K562 (cell line): ENCODE measurements around the gene ICAM3. TPM values are rescaled to one million over a fixed set of nuclear protein-coding genes. Genes with fewer than 3 reads are reported as not detected.
A peak's percentile ranks its signal among the peaks of the same experiment; 100 is the strongest.

Source experiments
- BRD9 ChIP-seq: fragments of 450-650 bp; IDR thresholded peaks from 2 replicates; pipeline ENCODE4 v1.6.1; 2018; ENCODE audit warnings: low read depth; ENCODE audit not compliant: partially characterized antibody
- CBFA2T3 ChIP-seq: fragments of 450-650 bp; IDR thresholded peaks from 2 replicates; pipeline ENCODE4 v1.6.1; 2017
- ETS1 ChIP-seq: conservative IDR thresholded peaks from 2 replicates; pipeline ENCODE4 v1.6.1; 2011; ENCODE audit warnings: low read depth, mild to moderate bottlenecking, low read length; ENCODE audit not compliant: control insufficient read depth
- GATA2 ChIP-seq: sonication (generic); formaldehyde crosslinking; IDR thresholded peaks from 2 replicates; pipeline ENCODE4 v1.4.0; 2020; ENCODE audit warnings: mild to moderate bottlenecking, missing genetic modification reagents
- GTF2E2 ChIP-seq: fragments of 200-800 bp; sonication (Bioruptor generic); IDR thresholded peaks from 2 replicates; pipeline ENCODE4 v1.6.1; 2016; ENCODE audit warnings: missing genetic modification characterization, missing compliant biosample characterization
- HDGF ChIP-seq: fragments of 450-650 bp; IDR thresholded peaks from 2 replicates; pipeline ENCODE4 v1.6.1; 2016
- JUN ChIP-seq, 2 experiments: sonication (generic) in 1 of 2; formaldehyde crosslinking in 1 of 2; IDR thresholded peaks; 2 replicates each; pipeline versions ENCODE4 v1.6.1 to v1.8.0; 2012 to 2022; ENCODE audit warnings: borderline replicate concordance in 2 of 2, mild to moderate bottlenecking in 2 of 2, improper control_type of control experiment in 1 of 2, low read depth in 1 of 2, low read length in 1 of 2, missing genetic modification reagents in 1 of 2
- NRF1 ChIP-seq, 2 experiments: fragments of 450-650 bp; IDR thresholded peaks in 1 of 2; conservative IDR thresholded peaks in 1 of 2; 2 replicates each; pipeline ENCODE4 v1.6.1; 2014; ENCODE audit warnings: mild to moderate bottlenecking in 2 of 2
- PCBP1 ChIP-seq: fragments of 200-400 bp; formaldehyde crosslinking; IDR thresholded peaks from 2 replicates; pipeline ENCODE4 v1.6.1; 2018; ENCODE audit warnings: mild to moderate bottlenecking, low read depth, low read length; ENCODE audit not compliant: poor library complexity, severe bottlenecking
- PHTF2 ChIP-seq: fragments of 250-450 bp; sonication (Bioruptor Pico); IDR thresholded peaks from 2 replicates; pipeline ENCODE4 v1.5.0; 2021; ENCODE audit warnings: mild to moderate bottlenecking
- POLR2G ChIP-seq: fragments of 200-400 bp; formaldehyde crosslinking; IDR thresholded peaks from 2 replicates; pipeline ENCODE4 v1.6.1; 2017; ENCODE audit warnings: low read depth, mild to moderate bottlenecking, antibody characterized with exemption, low read length, moderate library complexity
- PURB ChIP-seq: sonication (generic); formaldehyde crosslinking; IDR thresholded peaks from 2 replicates; pipeline ENCODE4 v1.9.0; 2021; ENCODE audit warnings: low read depth, mild to moderate bottlenecking, missing genetic modification reagents
- RBFOX2 ChIP-seq: fragments of 200-400 bp; formaldehyde crosslinking; IDR thresholded peaks from 2 replicates; pipeline ENCODE4 v1.6.1; 2017; ENCODE audit warnings: low read depth, mild to moderate bottlenecking, low read length, moderate library complexity
- SAFB ChIP-seq: fragments of 200-400 bp; formaldehyde crosslinking; IDR thresholded peaks from 2 replicates; pipeline ENCODE4 v1.6.1; 2017; ENCODE audit warnings: low read depth, low read length, borderline replicate concordance
- SMC3 ChIP-seq: conservative IDR thresholded peaks from 2 replicates; pipeline ENCODE4 v1.6.1; 2011; ENCODE audit warnings: low read depth, low read length, improper control_type of control experiment; ENCODE audit not compliant: insufficient read depth
- SOX6 ChIP-seq: fragments of 450-650 bp; IDR thresholded peaks from 2 replicates; pipeline ENCODE4 v1.6.1; 2014; ENCODE audit warnings: mild to moderate bottlenecking
- TAL1 ChIP-seq: fragments of 450-650 bp; IDR thresholded peaks from 2 replicates; pipeline ENCODE4 v1.6.1; 2016; ENCODE audit warnings: mild to moderate bottlenecking
- ZFP30 ChIP-seq: fragments of 250-450 bp; sonication (Bioruptor Pico); IDR thresholded peaks from 2 replicates; pipeline ENCODE4 v1.8.0; 2022; ENCODE audit warnings: moderate library complexity, mild to moderate bottlenecking, inconsistent platforms, borderline replicate concordance
- ZFX ChIP-seq: sonication (generic); formaldehyde crosslinking; IDR thresholded peaks from 2 replicates; pipeline ENCODE4 v1.8.0; 2022; ENCODE audit warnings: mild to moderate bottlenecking, missing genetic modification reagents, moderate library complexity
- ZNF232 ChIP-seq: sonication (generic); formaldehyde crosslinking; IDR thresholded peaks from 2 replicates; pipeline ENCODE4 v1.8.0; 2022; ENCODE audit warnings: mild to moderate bottlenecking, missing genetic modification reagents
- ZNF41 ChIP-seq: fragments of 250-450 bp; sonication (Bioruptor Pico); conservative IDR thresholded peaks from 2 replicates; pipeline ENCODE4 v1.4.0; 2020; ENCODE audit warnings: mild to moderate bottlenecking
- polyA plus RNA-seq, 8 experiments: library from polyadenylated mRNA; depleted of rRNA in 4 of 8; stranded (reverse) in 5 of 8; unstranded in 3 of 8; fragments of >200 nt; fragmentation: Nextera tagmentation in 2 of 8; fragmentation: Illumina TruSeq in 1 of 8; extraction: Ambion mirVana in 2 of 8; extraction: Trizol in 1 of 8; gene quantifications; 2 replicates each; pipeline versions ENCODE4 v1.2.1 to v1.2.3, GENCODE V29; 2011 to 2014; ENCODE audit warnings: inconsistent platforms in 1 of 8, missing spikeins in 1 of 8
- total RNA-seq, 7 experiments: library from RNA; depleted of rRNA in 6 of 7; stranded (reverse); fragments of >200 nt in 6 of 7; fragmentation: Illumina TruSeq in 2 of 7; extraction: Trizol in 2 of 7; gene quantifications; 2 replicates each; pipeline versions ENCODE4 v1.2.1 to v1.2.3, GENCODE V29; 2011 to 2021; ENCODE audit warnings: low replicate concordance in 1 of 7
- TF ChIP-seq, protein P1 (sequence below): sonication (generic); formaldehyde crosslinking; IDR thresholded peaks from 2 replicates; pipeline ENCODE4 v1.8.0; 2022; ENCODE audit warnings: mild to moderate bottlenecking, missing genetic modification reagents, borderline replicate concordance
- TF ChIP-seq, protein P2 (sequence below): fragments of 200-800 bp; sonication (Bioruptor generic); IDR thresholded peaks from 2 replicates; pipeline ENCODE4 v1.6.1; 2017; ENCODE audit warnings: missing genetic modification characterization, missing compliant biosample characterization

Gene ICAM3
- total and polyA plus RNA-seq, 9 of the 15 experiments (the other 6 are each of a cell fraction or from before 2014, with no cell fraction given): 6.5 to 39.5 (median 24.2) TPM

DNA sequence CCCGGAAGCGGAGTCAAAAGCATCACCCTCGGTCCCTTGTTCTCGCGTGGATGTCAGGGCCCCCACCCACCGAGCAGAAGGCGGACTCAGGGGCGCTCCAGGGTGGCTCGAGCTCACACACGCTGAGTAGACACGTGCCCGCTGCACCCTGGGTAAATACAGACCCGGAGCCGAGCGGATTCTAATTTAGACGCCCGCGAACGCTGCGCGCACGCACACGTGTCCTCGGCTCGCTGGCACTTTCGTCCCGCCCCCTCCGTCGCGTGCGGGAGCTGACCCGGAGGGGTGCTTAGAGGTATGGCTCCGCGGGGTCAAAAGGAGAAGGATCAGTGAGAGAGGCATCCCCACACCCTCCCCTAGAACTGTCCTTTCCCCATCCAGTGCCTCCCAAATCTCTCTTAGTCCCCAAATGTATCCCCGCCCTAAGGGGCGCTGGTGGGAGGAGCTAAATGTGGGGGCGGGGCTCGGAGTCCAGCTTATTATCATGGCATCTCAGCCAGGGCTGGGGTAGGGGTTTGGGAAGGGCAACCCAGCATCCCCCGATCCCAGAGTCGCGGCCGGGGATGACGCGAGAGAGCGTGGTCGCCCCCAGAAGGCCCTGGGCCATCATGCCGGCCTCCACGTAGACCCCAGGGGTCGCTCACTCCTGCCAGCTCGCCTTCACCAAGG lies 50.1 kb downstream of the ICAM3 start (continued):
- peak; percentile 75 to 80 for TF ChIP-seq NRF1 (conservative IDR thresholded peaks at IDR 0.05 in 1 of 2, IDR thresholded peaks at IDR 0.05 in 1 of 2)
- TF ChIP-seq ZNF41: no peak
- TF ChIP-seq PHTF2 (CRISPR knock-in tag): 0 out of 2 replicates have a peak, but pooled peaks have one; percentile 61
- no peak for TF ChIP-seq ZNF232 (CRISPR knock-in tag)
- TF ChIP-seq, protein P1, sequence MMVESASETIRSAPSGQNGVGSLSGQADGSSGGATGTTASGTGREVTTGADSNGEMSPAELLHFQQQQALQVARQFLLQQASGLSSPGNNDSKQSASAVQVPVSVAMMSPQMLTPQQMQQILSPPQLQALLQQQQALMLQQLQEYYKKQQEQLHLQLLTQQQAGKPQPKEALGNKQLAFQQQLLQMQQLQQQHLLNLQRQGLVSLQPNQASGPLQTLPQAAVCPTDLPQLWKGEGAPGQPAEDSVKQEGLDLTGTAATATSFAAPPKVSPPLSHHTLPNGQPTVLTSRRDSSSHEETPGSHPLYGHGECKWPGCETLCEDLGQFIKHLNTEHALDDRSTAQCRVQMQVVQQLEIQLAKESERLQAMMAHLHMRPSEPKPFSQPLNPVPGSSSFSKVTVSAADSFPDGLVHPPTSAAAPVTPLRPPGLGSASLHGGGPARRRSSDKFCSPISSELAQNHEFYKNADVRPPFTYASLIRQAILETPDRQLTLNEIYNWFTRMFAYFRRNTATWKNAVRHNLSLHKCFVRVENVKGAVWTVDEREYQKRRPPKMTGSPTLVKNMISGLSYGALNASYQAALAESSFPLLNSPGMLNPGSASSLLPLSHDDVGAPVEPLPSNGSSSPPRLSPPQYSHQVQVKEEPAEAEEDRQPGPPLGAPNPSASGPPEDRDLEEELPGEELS: peak; percentile 53; the same call in 1 of the 2 replicates
- peak; percentile 43 for TF ChIP-seq PCBP1
- peak; percentile 41; the same call in 1 of the 2 replicates for TF ChIP-seq JUN (IDR thresholded peaks at IDR 0.05; ENCODE audit: borderline replicate concordance, low read depth, low read length)
- TF ChIP-seq JUN (CRISPR knock-in tag; IDR thresholded peaks at IDR 0.05; ENCODE audit: borderline replicate concordance): no peak
- TF ChIP-seq, protein P2, sequence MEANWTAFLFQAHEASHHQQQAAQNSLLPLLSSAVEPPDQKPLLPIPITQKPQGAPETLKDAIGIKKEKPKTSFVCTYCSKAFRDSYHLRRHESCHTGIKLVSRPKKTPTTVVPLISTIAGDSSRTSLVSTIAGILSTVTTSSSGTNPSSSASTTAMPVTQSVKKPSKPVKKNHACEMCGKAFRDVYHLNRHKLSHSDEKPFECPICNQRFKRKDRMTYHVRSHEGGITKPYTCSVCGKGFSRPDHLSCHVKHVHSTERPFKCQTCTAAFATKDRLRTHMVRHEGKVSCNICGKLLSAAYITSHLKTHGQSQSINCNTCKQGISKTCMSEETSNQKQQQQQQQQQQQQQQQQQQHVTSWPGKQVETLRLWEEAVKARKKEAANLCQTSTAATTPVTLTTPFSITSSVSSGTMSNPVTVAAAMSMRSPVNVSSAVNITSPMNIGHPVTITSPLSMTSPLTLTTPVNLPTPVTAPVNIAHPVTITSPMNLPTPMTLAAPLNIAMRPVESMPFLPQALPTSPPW (CRISPR knock-in tag): no peak
- peak; percentile 80 for TF ChIP-seq POLR2G
- no peak for TF ChIP-seq PURB (CRISPR knock-in tag)
- peak; percentile 85 for TF ChIP-seq GATA2
- peak; percentile 52; the same call in 1 of the 2 replicates for TF ChIP-seq ETS1
- no peak for TF ChIP-seq GTF2E2 (tag)
- no peak for TF ChIP-seq SMC3
- TF ChIP-seq ZFP30 (CRISPR knock-in tag): no peak
- TF ChIP-seq RBFOX2: peak; percentile 84
- TF ChIP-seq CBFA2T3: no peak
- peak; percentile 50 for TF ChIP-seq ZFX
- TF ChIP-seq HDGF: no peak
- TF ChIP-seq SOX6: no peak
- TF ChIP-seq BRD9: no peak
- no peak for TF ChIP-seq TAL1
- peak; percentile 84 for TF ChIP-seq SAFB
